Psoas muscle (tissue), 8 donors: Measurements from ENCODE around the gene AQP3. TPM values are rescaled to one million over a fixed set of nuclear protein-coding genes. Genes with fewer than 3 reads are reported as not detected.
A peak's percentile ranks its signal among the peaks of the same experiment; 100 is the strongest.

Experiments used
- ATAC-seq, 4 donors: fragments of 200-7000 bp; cut with Tn5 transposase; one replicate each; pipeline ENCODE4 v1.9.1; 2020; ENCODE audit warnings: moderate library complexity in 3 of 4, mild to moderate bottlenecking in 2 of 4
- DNase-seq, 2 donors: peaks; one replicate each; pipeline ENCODE4 v3.0.0-alpha.2; 2020
- H3K27ac ChIP-seq: fragments of 200-600 bp; one replicate; pipeline ENCODE4 v1.8.0; 2022
- H3K27me3 ChIP-seq, 3 donors: fragments of 200-600 bp in 1 of 3; one replicate each; pipeline versions ENCODE4 v1.6.1 to v1.8.0; 2013 to 2022; ENCODE audit warnings: low read length in 2 of 3, mild to moderate bottlenecking in 2 of 3, moderate library complexity in 1 of 3; ENCODE audit not compliant: insufficient read depth in 3 of 3
- H3K36me3 ChIP-seq, 2 donors: fragments of 200-600 bp in 1 of 2; one replicate each; pipeline versions ENCODE4 v1.6.1 to v1.8.0; 2013 to 2022; ENCODE audit warnings: low read depth in 1 of 2, mild to moderate bottlenecking in 1 of 2, moderate library complexity in 1 of 2; ENCODE audit not compliant: insufficient read depth in 1 of 2
- H3K4me1 ChIP-seq: fragments of 200-600 bp; one replicate; pipeline ENCODE4 v1.8.0; 2022
- H3K4me3 ChIP-seq: fragments of 200-600 bp; one replicate; pipeline ENCODE4 v1.8.0; 2022; ENCODE audit warnings: mild to moderate bottlenecking
- H3K9me3 ChIP-seq: fragments of 200-600 bp; one replicate; pipeline ENCODE4 v1.8.0; 2022
- WGBS, 3 donors: extraction: QIAGEN DNeasy Blood & Tissue Kit; methylation state at CpG; one replicate each; pipeline versions ENCODE4 v1.1.6 to v1.1.7; 2013; 5-methylcytosine and 5-hydroxymethylcytosine counted together
- intact Hi-C, 2 donors: fragments of 100-400 bp; cut with DNase I; formaldehyde crosslinking; loops; one replicate each; pipeline versions ENCODE4 v1.11.0 to v1.14.2; 2022
- polyA plus RNA-seq, 3 donors: library from polyadenylated mRNA; stranded (reverse); fragments of 200-250 nt; gene quantifications; one replicate each; pipeline ENCODE4 v1.2.3, GENCODE V29; 2013
- total RNA-seq, 4 donors: library from RNA; stranded (reverse); fragmentation: NEBNext Ultra II Directional in 2 of 4; extraction: Animal tissue kit (Norgen Biotek cat#: 25700) in 2 of 4; gene quantifications; one replicate each; pipeline versions ENCODE4 v1.2.1 to v1.2.4, GENCODE V29; 2021 to 2023
- TF ChIP-seq, protein P1 (sequence below): fragments of 200-600 bp; IDR thresholded peaks from one replicate; pipeline ENCODE4 v1.8.0; 2022; ENCODE audit warnings: antibody characterized with exemption
- donor health status: healthy with polysubstance abuse.
- donor health status: DM: no; HTN: no; CAD: no; lungs with moderate emphysema.
- donor health status: Bipolar disorder and iron deficiency.
- donor health status: healthy.
- donor health status: DM: yes; HTN: yes; CAD: no.
- donor health status: DM: no; HTN: no; CAD: no.
- donor health status: DM: no; HTN: no; CAD: no.
- donor health status: DM: yes; HTN: yes; CAD: no.

AQP3 gene
- total and polyA plus RNA-seq, 7 donors: 2.5 to 12.0 (median 4.7) TPM

DNA sequence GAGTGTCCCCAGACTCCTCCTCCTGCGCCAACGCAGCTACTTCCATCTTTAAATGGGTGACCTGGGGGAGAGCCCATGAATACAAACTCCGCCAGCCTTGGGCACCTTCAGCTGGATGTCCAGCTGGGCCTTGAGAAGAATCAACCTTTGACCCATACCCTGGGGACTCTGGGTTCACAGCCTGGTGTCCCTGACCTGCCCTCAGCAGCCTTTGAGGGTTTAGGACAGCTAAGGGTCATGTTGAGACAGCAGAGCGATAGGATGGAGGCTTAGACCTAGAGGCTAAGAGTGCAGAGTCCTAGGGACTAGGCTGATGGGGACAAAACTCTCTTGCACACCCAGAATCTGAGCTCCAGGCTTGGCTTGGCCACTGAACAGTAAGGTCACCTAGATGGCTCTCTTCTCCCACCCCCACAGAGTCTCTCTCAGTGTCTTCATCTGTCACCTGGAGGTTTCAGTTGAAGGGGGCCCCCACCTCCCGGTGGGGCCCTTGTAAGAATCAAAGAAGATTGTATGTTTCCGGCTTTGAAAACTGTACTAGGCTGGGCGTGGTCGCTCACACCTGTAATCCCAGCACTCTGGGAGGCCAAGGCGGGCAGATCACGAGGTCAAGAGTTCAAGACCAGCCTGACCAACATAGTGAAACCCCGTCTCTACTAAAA, 6.7 kb upstream of the AQP3 start:
- WGBS, 3 donors: 84 to 90% (median 87%) methylated on average over 11 of the region's 11 CpGs

DNA sequence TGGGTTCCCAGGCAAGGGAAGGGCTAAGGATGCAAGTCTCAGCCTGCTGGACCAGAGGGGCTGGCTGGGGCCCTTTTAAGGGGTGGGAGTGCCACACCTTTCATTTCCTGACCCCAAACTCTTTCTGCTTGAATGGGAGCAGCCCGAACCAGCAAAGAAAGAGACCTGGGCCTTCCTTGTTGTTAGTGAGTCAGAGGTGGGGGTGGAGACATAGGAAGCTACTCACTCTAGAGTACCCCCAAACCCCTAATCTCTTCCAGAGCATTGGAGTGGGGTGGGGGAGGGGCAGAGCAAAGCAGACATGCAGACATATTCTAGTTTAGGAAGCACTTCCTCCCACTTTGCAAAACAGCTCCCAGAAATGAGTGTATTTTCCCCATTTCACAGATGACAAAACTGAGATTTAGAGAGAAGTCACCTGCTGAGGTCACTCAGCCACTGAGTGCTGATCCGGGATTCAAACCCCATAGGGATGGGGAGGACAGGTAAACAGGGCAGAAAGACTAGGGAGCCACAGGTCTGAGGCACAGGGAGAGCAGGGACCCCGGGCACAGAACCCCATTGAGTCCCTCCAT, 6.0 kb upstream of the AQP3 start:
- intact Hi-C loops: no loop called here
- TF ChIP-seq, protein P1, sequence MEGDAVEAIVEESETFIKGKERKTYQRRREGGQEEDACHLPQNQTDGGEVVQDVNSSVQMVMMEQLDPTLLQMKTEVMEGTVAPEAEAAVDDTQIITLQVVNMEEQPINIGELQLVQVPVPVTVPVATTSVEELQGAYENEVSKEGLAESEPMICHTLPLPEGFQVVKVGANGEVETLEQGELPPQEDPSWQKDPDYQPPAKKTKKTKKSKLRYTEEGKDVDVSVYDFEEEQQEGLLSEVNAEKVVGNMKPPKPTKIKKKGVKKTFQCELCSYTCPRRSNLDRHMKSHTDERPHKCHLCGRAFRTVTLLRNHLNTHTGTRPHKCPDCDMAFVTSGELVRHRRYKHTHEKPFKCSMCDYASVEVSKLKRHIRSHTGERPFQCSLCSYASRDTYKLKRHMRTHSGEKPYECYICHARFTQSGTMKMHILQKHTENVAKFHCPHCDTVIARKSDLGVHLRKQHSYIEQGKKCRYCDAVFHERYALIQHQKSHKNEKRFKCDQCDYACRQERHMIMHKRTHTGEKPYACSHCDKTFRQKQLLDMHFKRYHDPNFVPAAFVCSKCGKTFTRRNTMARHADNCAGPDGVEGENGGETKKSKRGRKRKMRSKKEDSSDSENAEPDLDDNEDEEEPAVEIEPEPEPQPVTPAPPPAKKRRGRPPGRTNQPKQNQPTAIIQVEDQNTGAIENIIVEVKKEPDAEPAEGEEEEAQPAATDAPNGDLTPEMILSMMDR: no peak
- H3K27me3 ChIP-seq: no peaks in the 10 kb centered on the region
- no peaks in the 10 kb centered on the region for H3K36me3 ChIP-seq
- no peak overlapping the region for H3K27ac ChIP-seq
- 73 to 79% (median 73%) methylated on average over 3 of the region's 3 CpGs for WGBS, 3 donors
- ATAC-seq (no peak), DNase-seq (no peak)
- no peaks in the 10 kb centered on the region for H3K9me3 ChIP-seq
- no peaks in the 10 kb centered on the region for H3K4me1 ChIP-seq
- no peak overlapping the region for H3K4me3 ChIP-seq

More for the DNA sequence above, 6.7 kb upstream of the AQP3 start:
- Histone ChIP-seq H3K9me3 (no peaks in the 10 kb centered on the region), H3K36me3 (no peaks in the 10 kb centered on the region), H3K4me1 (no peaks in the 10 kb centered on the region), H3K27ac (no peak overlapping the region), H3K27me3 (no peaks in the 10 kb centered on the region), H3K4me3 (no peak overlapping the region)
- intact Hi-C loops: no loop called here
- no peak for ATAC-seq
- TF ChIP-seq, protein P1: no peak
- no peak for DNase-seq

DNA sequence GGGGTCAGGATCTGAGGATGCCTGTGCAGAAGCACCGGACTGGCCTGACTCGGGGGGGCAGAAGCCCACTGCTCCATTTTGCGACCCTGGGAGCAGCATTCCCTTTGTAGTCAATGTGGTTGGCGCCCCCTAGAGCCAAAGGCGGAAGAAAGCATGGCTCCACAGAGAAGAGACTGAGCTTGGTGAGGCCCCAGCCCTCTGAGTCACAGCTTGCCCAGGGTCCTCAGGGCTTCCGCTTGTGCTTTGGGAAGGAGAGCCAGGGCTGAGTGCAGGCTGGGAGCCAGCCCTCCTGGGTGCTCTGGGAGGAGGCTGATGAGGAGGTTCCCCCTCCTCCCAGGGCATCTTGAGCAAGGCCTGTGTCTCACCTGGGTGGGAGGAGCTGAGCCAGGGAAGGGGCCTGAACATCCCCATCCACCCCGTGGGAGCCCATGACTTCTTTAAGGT, 5.5 kb upstream of the AQP3 start:
- DNase-seq (peak in 1 of 2 donors; percentile 35), ATAC-seq (peak in 3 of 4 donors; percentile 43 to 63 (median 59))
- Histone ChIP-seq H3K4me3 (no peak overlapping the region), H3K27me3 (no peaks in the 10 kb centered on the region), H3K4me1 (no peaks in the 10 kb centered on the region), H3K27ac (no peak overlapping the region), H3K9me3 (no peaks in the 10 kb centered on the region), H3K36me3 (no peaks in the 10 kb centered on the region)
- intact Hi-C loops: no loop called here
- 16 to 27% (median 16%) methylated on average over 7 of the region's 7 CpGs for WGBS, 3 donors
- TF ChIP-seq, protein P1: peak; percentile 30

DNA sequence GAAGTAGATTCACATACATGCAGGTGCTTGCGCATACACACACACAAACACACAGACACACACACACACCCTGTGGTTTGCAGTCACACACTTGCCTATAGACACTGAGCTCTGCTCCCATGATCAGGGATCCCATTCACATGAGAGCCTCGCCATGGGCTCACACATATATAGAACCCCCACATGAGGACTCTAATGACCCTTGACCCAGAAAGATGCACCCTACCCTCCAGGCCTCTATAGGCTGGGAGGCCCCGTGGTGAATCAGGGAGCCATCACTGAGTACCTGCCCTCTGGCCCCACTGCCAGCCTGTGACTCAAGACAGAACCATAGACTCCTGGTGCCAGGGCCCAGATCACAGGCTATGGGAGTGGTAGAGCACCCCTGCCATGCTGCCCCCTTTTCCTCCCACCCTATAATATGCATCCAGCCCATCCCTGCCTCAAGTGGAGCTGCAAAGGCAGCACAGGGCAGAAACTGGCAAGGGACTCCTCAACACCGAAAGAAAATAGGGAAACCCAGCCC, 3.3 kb upstream of the AQP3 start:
- Histone ChIP-seq H3K4me3 (no peak overlapping the region), H3K27me3 (no peaks in the 10 kb centered on the region), H3K4me1 (peaks cover 14% of the 10 kb centered on the region), H3K27ac (no peak overlapping the region), H3K9me3 (no peaks in the 10 kb centered on the region), H3K36me3 (no peaks in the 10 kb centered on the region)
- 88 to 94% (median 90%) methylated on average over 4 of the region's 4 CpGs for WGBS, 3 donors
- no peak for DNase-seq
- intact Hi-C loops: no loop called here
- no peak for ATAC-seq
- TF ChIP-seq, protein P1: no peak
